A549 treated with AZD2906 at 1 μM for 4 hours (cell line): ENCODE measurements around the gene ZSCAN4. TPM values are rescaled to one million over a fixed set of nuclear protein-coding genes. Genes with fewer than 3 reads are reported as not detected.

Experiments
- total RNA-seq: library from RNA; stranded (reverse); fragments of 200-300 nt; extraction: Qiagen RNA extraction; gene quantifications from 5 replicates; pipeline ENCODE4 v1.2.3, GENCODE V29; 2022

Gene ZSCAN4, protein sequence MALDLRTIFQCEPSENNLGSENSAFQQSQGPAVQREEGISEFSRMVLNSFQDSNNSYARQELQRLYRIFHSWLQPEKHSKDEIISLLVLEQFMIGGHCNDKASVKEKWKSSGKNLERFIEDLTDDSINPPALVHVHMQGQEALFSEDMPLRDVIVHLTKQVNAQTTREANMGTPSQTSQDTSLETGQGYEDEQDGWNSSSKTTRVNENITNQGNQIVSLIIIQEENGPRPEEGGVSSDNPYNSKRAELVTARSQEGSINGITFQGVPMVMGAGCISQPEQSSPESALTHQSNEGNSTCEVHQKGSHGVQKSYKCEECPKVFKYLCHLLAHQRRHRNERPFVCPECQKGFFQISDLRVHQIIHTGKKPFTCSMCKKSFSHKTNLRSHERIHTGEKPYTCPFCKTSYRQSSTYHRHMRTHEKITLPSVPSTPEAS
- total RNA-seq, result not detected in 5 replicates

DNA sequence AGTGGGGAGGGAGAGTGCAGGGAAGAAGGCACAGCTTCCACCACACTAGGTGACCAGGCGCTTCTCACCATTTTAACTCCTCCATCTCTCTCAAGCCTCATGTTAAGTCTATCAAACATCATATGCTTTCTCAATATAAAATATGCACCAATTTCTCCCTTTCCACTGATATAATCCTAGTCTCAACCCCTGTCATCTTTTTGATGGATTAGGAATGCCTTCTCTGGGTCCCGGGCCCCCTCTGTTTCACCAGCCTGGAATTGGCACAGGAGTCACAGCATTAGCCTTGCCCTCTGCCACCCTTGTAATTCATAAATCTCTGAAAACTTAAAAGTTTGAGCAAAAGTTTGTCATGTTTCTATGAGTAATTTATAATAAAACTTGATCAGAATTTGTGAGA lies at the start of gene ZSCAN4:
ZSCAN4 (plus strand) TSS at position 301 of the 400 bp plus-strand sequence. CDS start 7,211 bp downstream, outside the sequence.

DNA sequence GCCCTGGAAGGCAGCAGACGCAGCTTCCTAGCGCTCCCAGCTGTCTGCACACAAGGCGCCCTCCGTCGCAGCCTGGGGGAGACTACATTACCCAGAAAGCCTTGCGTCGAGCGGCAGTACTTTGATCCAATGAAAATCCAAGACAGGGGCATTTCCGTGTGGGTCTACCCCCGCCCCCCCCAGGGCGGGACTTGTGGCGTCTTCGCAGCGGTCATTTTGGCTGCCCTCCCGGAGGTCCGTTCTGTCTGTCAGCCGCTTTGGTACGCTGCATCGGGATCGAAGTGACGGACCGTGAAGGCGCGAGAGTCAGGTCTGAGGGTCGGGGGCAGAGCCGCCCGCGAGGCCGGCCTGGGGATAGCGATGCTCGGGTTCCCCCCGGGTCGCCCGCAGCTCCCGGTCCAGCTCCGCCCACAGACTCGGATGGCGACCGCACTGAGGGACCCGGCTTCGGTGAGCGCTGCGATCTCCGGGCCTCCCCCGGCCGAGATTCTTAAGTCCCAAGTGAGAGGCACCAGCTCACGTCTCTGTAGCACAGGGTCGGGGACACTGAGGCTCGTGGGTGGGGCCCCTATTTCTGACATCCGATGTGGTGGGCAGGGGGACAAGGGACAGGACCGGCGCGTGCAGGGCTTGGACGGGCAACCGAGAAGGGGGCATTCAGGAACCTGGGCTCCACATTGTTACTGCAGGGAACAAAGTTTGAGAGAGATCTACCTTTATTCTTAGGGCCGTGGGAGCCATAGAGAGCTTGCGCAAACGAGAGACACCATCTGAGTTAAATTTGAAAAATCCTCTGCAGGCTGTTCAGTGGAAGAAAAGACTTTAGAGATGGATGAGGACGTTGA lies 35.5 kb upstream of the ZSCAN4 start, which contains the start of gene ZNF211:
ZNF211 (plus strand) TSS at position 182 of the 845 bp plus-strand sequence; CDS start at position 361, 179 bp downstream.

DNA sequence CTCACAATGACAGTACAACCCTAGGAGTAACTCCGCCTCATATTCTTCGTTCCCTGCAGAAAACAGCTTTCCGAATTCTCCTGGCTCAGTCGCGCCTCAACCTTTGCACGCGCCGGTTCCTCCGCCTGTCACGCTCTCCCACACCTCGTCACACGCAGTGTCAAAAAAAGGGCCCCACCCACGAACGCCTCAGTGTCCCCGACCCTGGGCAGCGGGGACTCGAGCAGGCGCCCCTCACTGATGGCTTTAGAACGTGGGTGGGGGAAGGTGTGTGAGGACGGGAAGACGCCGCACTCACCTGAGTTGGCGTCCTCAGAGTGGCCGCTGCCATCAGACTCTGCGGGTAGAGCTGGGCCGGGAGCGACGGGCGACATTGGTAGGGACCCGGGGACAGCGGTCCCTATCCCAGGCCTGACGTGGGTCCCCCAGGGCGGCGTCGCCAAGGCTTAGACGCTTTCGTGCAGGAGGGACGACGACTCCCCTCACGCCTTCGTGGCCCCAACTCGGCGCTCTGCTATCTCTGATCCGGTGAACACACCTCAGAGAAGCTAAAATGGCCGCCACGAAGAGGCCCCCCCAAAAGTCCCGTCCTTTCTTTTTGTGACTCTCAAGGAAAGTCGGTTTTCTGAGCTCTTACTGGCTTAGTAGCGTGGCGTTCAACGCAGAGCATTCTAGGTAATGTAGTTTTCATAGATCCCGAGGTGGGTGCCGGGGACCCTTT lies 40.1 kb downstream of the ZSCAN4 start, which contains the start of gene ZNF154:
ZNF154 (minus strand) TSS at position 564 of the 721 bp plus-strand sequence; CDS start at position 331, 233 bp downstream.

Other genes starting within 250 kb of the ZSCAN4 start
- 14.6 to 15.7 TPM (median 15.2 TPM) in 5 replicates for gene ZNF749, start 233.6 kb upstream of the ZSCAN4 start, total RNA-seq
- 0.03 to 0.07 TPM (median 0.05 TPM) in 4 of 5 replicates, not detected in the other for gene VN1R1, start 211.8 kb upstream of the ZSCAN4 start, total RNA-seq
- 0.85 to 1.8 TPM (median 1.6 TPM) in 5 replicates for gene ZNF772, start 191.4 kb upstream of the ZSCAN4 start, total RNA-seq
- 5.6 to 7.5 TPM (median 6.5 TPM) in 5 replicates for gene ZNF419, start 181.2 kb upstream of the ZSCAN4 start, total RNA-seq
- 4.4 to 6.5 TPM (median 5.2 TPM) in 5 replicates for gene ZNF773, start 169.0 kb upstream of the ZSCAN4 start, total RNA-seq
- 1.3 to 2.0 TPM (median 1.6 TPM) in 5 replicates for gene ZNF549, start 141.6 kb upstream of the ZSCAN4 start, total RNA-seq
- 2.8 to 3.9 TPM (median 3.4 TPM) in 5 replicates for gene ZNF550, start 109.1 kb upstream of the ZSCAN4 start, total RNA-seq
- 3.9 to 4.7 TPM (median 4.4 TPM) in 5 replicates for gene ZNF416, start 90.0 kb upstream of the ZSCAN4 start, total RNA-seq
- 0.07 TPM in 1 of 5 replicates, not detected in the others for gene ZIK1, start 84.8 kb upstream of the ZSCAN4 start, total RNA-seq
- gene ZNF530, start 69.0 kb upstream of the ZSCAN4 start, total RNA-seq, result 4.8 to 6.2 TPM (median 5.4 TPM) in 5 replicates
- 7.3 to 9.0 TPM (median 8.3 TPM) in 5 replicates for gene ZNF134, start 54.7 kb upstream of the ZSCAN4 start, total RNA-seq
- gene ZNF211, start 35.8 kb upstream of the ZSCAN4 start, total RNA-seq, result 5.3 to 6.4 TPM (median 6.2 TPM) in 5 replicates
- gene ZNF551, start 13.0 kb downstream of the ZSCAN4 start, total RNA-seq, result 4.7 to 5.6 TPM (median 5.2 TPM) in 5 replicates
- gene ZNF154, start 40.3 kb downstream of the ZSCAN4 start, total RNA-seq, result not detected in 5 replicates
- 0.84 to 1.1 TPM (median 1.0 TPM) in 5 replicates for gene ZNF671, start 58.7 kb downstream of the ZSCAN4 start, total RNA-seq
- gene ZNF776, start 77.9 kb downstream of the ZSCAN4 start, total RNA-seq, result 4.8 to 5.8 TPM (median 5.4 TPM) in 5 replicates
- 6.0 to 6.9 TPM (median 6.5 TPM) in 5 replicates for gene ZNF586, start 100.7 kb downstream of the ZSCAN4 start, total RNA-seq
- 4.5 to 6.0 TPM (median 5.1 TPM) in 5 replicates for gene ZNF552, start 146.0 kb downstream of the ZSCAN4 start, total RNA-seq
- 6.2 to 9.4 TPM (median 6.7 TPM) in 5 replicates for gene ZNF587B, start 161.4 kb downstream of the ZSCAN4 start, total RNA-seq
- gene ZNF587, start 180.9 kb downstream of the ZSCAN4 start, total RNA-seq, result 5.0 to 7.2 TPM (median 5.8 TPM) in 5 replicates
- 1.6 to 2.6 TPM (median 2.3 TPM) in 5 replicates for gene ZNF814, start 220.1 kb downstream of the ZSCAN4 start, total RNA-seq
- 3.0 to 5.4 TPM (median 3.7 TPM) in 5 replicates for gene ZNF417, start 247.7 kb downstream of the ZSCAN4 start, total RNA-seq